ENCODE measurements around the gene CD40LG. TPM values are rescaled to one million over a fixed set of nuclear protein-coding genes. Genes with fewer than 3 reads are reported as not detected.

CD40LG gene
- total and polyA plus RNA-seq, 7 donors: 0.27 to 2.6 (median 0.34) TPM; not detected in 3

DNA sequence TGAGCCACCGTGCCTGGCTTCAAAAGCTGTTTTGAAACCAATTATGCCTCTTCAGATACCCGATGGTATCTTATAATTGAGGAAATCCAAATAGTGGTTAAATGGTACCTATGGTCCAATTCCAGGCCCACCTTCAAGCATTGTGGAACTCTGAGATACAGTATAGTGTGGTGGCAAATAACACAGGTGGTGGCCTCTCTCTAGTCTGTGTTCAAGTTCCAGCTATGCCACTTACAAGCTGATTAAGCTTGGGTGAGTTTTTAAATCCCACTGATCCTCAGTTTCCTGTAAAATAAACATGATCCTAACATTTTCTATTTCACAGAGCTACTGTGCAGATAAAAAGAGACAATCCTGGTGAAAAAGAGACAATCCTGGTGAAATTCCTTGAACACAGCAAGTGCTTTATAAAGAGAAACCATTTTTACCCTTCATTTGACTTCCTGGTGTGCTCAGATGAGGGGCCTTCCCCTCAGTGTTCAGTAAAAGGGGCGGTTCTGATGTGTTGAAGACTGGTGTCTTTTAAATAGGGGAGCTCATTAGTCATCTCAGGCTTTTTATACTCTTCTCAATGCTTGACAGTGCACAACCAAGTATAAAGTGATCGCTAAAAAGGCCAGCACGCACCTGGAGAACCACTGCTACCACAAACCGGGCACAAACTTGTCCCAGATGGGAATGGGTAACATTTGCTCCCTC lies 30.8 kb upstream of the CD40LG start:
- Histone ChIP-seq H3K27me3 (no peaks in the 10 kb centered on the region), H3K36me3 (no peaks in the 10 kb centered on the region), H3K27ac (no peak overlapping the region), H3K4me1 (no peaks in the 10 kb centered on the region), H3K4me3 (no peak overlapping the region), H3K9me3 (no peaks in the 10 kb centered on the region)
- no peak for DNase-seq
- TF ChIP-seq POLR2AphosphoS5 (IDR thresholded peaks at IDR 0.05) (no peak), EP300 (IDR thresholded peaks at IDR 0.05) (no peak), POLR2A (IDR thresholded peaks at IDR 0.05) (no peak)
- TF ChIP-seq, protein P1, sequence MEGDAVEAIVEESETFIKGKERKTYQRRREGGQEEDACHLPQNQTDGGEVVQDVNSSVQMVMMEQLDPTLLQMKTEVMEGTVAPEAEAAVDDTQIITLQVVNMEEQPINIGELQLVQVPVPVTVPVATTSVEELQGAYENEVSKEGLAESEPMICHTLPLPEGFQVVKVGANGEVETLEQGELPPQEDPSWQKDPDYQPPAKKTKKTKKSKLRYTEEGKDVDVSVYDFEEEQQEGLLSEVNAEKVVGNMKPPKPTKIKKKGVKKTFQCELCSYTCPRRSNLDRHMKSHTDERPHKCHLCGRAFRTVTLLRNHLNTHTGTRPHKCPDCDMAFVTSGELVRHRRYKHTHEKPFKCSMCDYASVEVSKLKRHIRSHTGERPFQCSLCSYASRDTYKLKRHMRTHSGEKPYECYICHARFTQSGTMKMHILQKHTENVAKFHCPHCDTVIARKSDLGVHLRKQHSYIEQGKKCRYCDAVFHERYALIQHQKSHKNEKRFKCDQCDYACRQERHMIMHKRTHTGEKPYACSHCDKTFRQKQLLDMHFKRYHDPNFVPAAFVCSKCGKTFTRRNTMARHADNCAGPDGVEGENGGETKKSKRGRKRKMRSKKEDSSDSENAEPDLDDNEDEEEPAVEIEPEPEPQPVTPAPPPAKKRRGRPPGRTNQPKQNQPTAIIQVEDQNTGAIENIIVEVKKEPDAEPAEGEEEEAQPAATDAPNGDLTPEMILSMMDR (IDR thresholded peaks at IDR 0.05): no peak
- intact Hi-C loops (cut with DNase I): no loop called here
- WGBS, 2 donors: 72 to 84% methylated on average over 6 of the region's 6 CpGs

DNA sequence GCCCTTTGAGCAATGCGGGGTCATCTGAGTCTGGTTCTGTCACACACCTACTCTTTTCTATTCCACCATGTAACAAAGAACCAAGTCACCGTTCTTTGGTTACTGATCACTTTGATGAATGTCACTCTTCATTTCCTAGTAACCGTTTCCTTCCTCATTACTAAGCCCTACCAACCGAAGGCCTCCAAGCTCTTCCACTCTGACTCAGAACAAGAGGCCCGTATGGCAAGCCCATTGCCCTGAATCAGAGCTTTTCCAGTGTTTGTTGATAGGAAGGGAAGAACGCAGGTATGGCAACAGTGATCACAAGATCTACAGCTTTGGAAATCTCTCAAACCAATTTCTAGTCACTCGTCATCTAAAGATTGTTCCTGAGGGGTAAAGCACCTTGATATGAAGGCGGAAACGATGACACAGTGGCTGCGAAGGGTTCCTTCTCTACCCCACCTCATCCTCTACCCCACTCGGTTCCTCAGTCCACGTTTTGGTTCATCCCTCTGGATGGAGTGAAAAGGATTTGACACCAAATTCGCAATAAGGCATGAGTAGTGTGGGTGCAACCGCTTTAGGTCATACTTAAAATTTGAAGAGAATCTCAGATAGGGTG lies 28.0 kb upstream of the CD40LG start:
- intact Hi-C loops (cut with DNase I): no loop called here
- H3K4me1 ChIP-seq: no peaks in the 10 kb centered on the region
- TF ChIP-seq POLR2AphosphoS5 (IDR thresholded peaks at IDR 0.05) (no peak), POLR2A (IDR thresholded peaks at IDR 0.05) (no peak), EP300 (IDR thresholded peaks at IDR 0.05) (no peak)
- TF ChIP-seq, protein P1 (IDR thresholded peaks at IDR 0.05): no peak
- no peak for DNase-seq
- no peak overlapping the region for H3K4me3 ChIP-seq
- 79 to 88% methylated on average over 14 of the region's 14 CpGs for WGBS, 2 donors
- no peaks in the 10 kb centered on the region for H3K27me3 ChIP-seq
- H3K9me3 ChIP-seq: no peaks in the 10 kb centered on the region
- H3K27ac ChIP-seq: no peak overlapping the region
- H3K36me3 ChIP-seq: no peaks in the 10 kb centered on the region

DNA sequence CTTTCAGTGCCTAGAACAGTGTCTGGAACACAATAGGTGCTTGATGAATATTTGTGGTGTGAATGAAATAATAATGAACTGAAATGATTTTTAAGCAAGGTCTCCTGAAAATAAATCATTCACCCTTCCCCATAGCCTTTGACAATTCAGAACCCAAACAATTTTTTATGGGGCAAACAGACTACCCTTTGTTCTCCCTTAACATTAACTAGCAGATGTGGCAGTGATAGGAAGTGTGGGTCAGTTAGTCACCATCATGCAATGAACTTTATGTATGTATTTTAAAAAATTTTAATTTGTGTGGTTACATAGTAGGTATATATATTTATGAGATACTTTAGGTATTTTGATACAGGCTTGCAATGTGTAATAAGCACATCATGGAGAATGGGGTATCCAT lies 27.2 kb upstream of the CD40LG start:
- no peak for TF ChIP-seq EP300 (IDR thresholded peaks at IDR 0.05)
- TF ChIP-seq, protein P1 (IDR thresholded peaks at IDR 0.05): no peak
- no peak for TF ChIP-seq POLR2AphosphoS5 (IDR thresholded peaks at IDR 0.05)
- TF ChIP-seq POLR2A (IDR thresholded peaks at IDR 0.05): no peak
- intact Hi-C loops (cut with DNase I): no loop called here
- no peak overlapping the region for H3K4me3 ChIP-seq

DNA sequence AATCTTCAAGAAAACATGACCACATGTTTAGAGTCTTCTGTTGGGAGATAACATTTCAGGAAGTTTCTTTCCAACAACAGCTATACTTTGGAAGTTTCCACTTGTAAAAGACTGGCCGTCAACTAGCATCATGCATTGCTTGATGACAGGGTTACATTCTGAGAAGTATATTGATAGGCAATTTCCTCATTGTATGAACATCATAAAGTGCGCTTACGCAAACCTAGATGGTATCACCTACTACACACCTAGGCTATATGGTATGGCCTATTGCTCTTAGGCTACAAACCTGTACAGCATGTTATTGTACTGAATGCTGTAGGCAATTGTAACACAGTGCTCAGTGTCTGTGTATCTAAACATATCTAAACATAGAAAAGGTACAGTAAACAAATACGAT lies 25.4 kb upstream of the CD40LG start:
- H3K9me3 ChIP-seq: no peaks in the 10 kb centered on the region
- no peak for DNase-seq
- H3K27me3 ChIP-seq: no peaks in the 10 kb centered on the region
- H3K27ac ChIP-seq: no peak overlapping the region
- intact Hi-C loops (cut with DNase I): no loop called here
- H3K4me3 ChIP-seq: no peak overlapping the region
- no peaks in the 10 kb centered on the region for H3K36me3 ChIP-seq
- no peak for TF ChIP-seq EP300 (IDR thresholded peaks at IDR 0.05)
- no peak for TF ChIP-seq POLR2AphosphoS5 (IDR thresholded peaks at IDR 0.05)
- TF ChIP-seq, protein P1 (IDR thresholded peaks at IDR 0.05): no peak
- TF ChIP-seq POLR2A (IDR thresholded peaks at IDR 0.05): no peak
- 44 to 83% methylated on average over 4 of the region's 4 CpGs for WGBS, 2 donors
- H3K4me1 ChIP-seq: no peaks in the 10 kb centered on the region

More for the DNA sequence above, 27.2 kb upstream of the CD40LG start:
- Histone ChIP-seq H3K4me1 (no peaks in the 10 kb centered on the region), H3K27me3 (no peaks in the 10 kb centered on the region), H3K9me3 (no peaks in the 10 kb centered on the region), H3K36me3 (no peaks in the 10 kb centered on the region), H3K27ac (no peak overlapping the region)
- no peak for DNase-seq

All from sigmoid colon (tissue), 7 donors.